ENCODE results near the gene MEI1.

MEI1 gene

GRCh38 chr22:41779929-41780505 is 80.7 kb downstream of the MEI1 start:
- no peak for TF ChIP-seq CTCF (IDR thresholded peaks at IDR 0.05; ENCODE audit: extremely low read depth, missing control alignments)
- no peak for DNase-seq (ENCODE audit: low spot score)

GRCh38 chr22:41780746-41781505 is 81.6 kb downstream of the MEI1 start:
- TF ChIP-seq CTCF (IDR thresholded peaks at IDR 0.05; ENCODE audit: extremely low read depth, missing control alignments), result no peak
- peak; percentile 87 for DNase-seq (ENCODE audit: low spot score)

- no peak for DNase-seq (ENCODE audit: low spot score)
- TF ChIP-seq CTCF (IDR thresholded peaks at IDR 0.05; ENCODE audit: extremely low read depth, missing control alignments), result no peak
These were observed 82.2 kb downstream of the MEI1 start for GRCh38 chr22:41781507-41781906.

GRCh38 chr22:41782316-41782715 is 83.0 kb downstream of the MEI1 start:
- TF ChIP-seq CTCF (IDR thresholded peaks at IDR 0.05; ENCODE audit: extremely low read depth, missing control alignments), result no peak
- no peak for DNase-seq (ENCODE audit: low spot score)

GRCh38 chr22:41782751-41783150 is 83.4 kb downstream of the MEI1 start:
- DNase-seq (ENCODE audit: low spot score), result no peak
- TF ChIP-seq CTCF (IDR thresholded peaks at IDR 0.05; ENCODE audit: extremely low read depth, missing control alignments), result no peak

- no peak for DNase-seq (ENCODE audit: low spot score)
- TF ChIP-seq CTCF (IDR thresholded peaks at IDR 0.05; ENCODE audit: extremely low read depth, missing control alignments), result no peak
These were observed 88.0 kb downstream of the MEI1 start for GRCh38 chr22:41787331-41787730.

- DNase-seq (ENCODE audit: low spot score), result no peak
- no peak for TF ChIP-seq CTCF (IDR thresholded peaks at IDR 0.05; ENCODE audit: extremely low read depth, missing control alignments)
These were observed 94.6 kb downstream of the MEI1 start for GRCh38 chr22:41793871-41794270.

Measured in GM20000 (cell line).